ENCODE results near the gene GM2A.
"Not testable (repeated sequence)": the region's sequence is repeated elsewhere in the genome, so short reads cannot be mapped to it uniquely, and the experiment has no call there.

Gene GM2A

GRCh38 chr5:151250346-151251000, 2.5 kb upstream of the GM2A start:
- DNase-seq (ENCODE audit: extremely low spot score, insufficient read length, low read depth) = no peak
- no peak for FAIRE-seq

GRCh38 chr5:151251001-151251551, 1.9 kb upstream of the GM2A start:
- FAIRE-seq = peak; percentile 72
- no peak for DNase-seq (ENCODE audit: extremely low spot score, insufficient read length, low read depth)

- DNase-seq (ENCODE audit: extremely low spot score, insufficient read length, low read depth) = no peak
- peak; percentile 35 for FAIRE-seq
Observed at GRCh38 chr5:151251621-151252020, 1.4 kb upstream of the GM2A start.

- FAIRE-seq (peak; percentile 50), DNase-seq (ENCODE audit: extremely low spot score, insufficient read length, low read depth) (no peak)
Observed at GRCh38 chr5:151253605-151253950, 593 bp downstream of the GM2A start.

GRCh38 chr5:151254556-151254955, 1.6 kb downstream of the GM2A start:
- DNase-seq (ENCODE audit: extremely low spot score, insufficient read length, low read depth) (no peak), FAIRE-seq (peak; percentile 51)

GRCh38 chr5:151254990-151255389, 2.0 kb downstream of the GM2A start:
- not testable (repeated sequence) for FAIRE-seq; DNase-seq (ENCODE audit: extremely low spot score, insufficient read length, low read depth)

GRCh38 chr5:151255621-151256286, 2.8 kb downstream of the GM2A start:
- DNase-seq (ENCODE audit: extremely low spot score, insufficient read length, low read depth) (peak; percentile 47), FAIRE-seq (peak; percentile 98)

GRCh38 chr5:151257731-151258181, 4.8 kb downstream of the GM2A start:
- DNase-seq (ENCODE audit: extremely low spot score, insufficient read length, low read depth) (no peak), FAIRE-seq (peak; percentile 91)

- DNase-seq (ENCODE audit: extremely low spot score, insufficient read length, low read depth) (no peak), FAIRE-seq (no peak)
Observed at GRCh38 chr5:151258201-151258611, 5.2 kb downstream of the GM2A start.

GRCh38 chr5:151258816-151259215, 5.8 kb downstream of the GM2A start:
- no peak for DNase-seq (ENCODE audit: extremely low spot score, insufficient read length, low read depth)
- peak; percentile 36 for FAIRE-seq

GRCh38 chr5:151259931-151260330, 6.9 kb downstream of the GM2A start:
- DNase-seq (ENCODE audit: extremely low spot score, insufficient read length, low read depth) = no peak
- no peak for FAIRE-seq

GRCh38 chr5:151262532-151262931, 9.5 kb downstream of the GM2A start:
- no peak for DNase-seq (ENCODE audit: extremely low spot score, insufficient read length, low read depth)
- no peak for FAIRE-seq

- FAIRE-seq (no peak), DNase-seq (ENCODE audit: extremely low spot score, insufficient read length, low read depth) (no peak)
Observed at GRCh38 chr5:151264113-151264512, 11.1 kb downstream of the GM2A start.

GRCh38 chr5:151267491-151268260, 14.7 kb downstream of the GM2A start:
- FAIRE-seq = no peak

GRCh38 chr5:151270599-151270998, 17.6 kb downstream of the GM2A start:
- FAIRE-seq (peak; percentile 76), DNase-seq (ENCODE audit: extremely low spot score, insufficient read length, low read depth) (no peak)

More at GRCh38 chr5:151267491-151268260, 14.7 kb downstream of the GM2A start:
- no peak for DNase-seq (ENCODE audit: extremely low spot score, insufficient read length, low read depth)

GRCh38 chr5:151271336-151271735, 18.4 kb downstream of the GM2A start:
- FAIRE-seq (no peak), DNase-seq (ENCODE audit: extremely low spot score, insufficient read length, low read depth) (no peak)

GRCh38 chr5:151274666-151275065, 21.7 kb downstream of the GM2A start:
- DNase-seq (ENCODE audit: extremely low spot score, insufficient read length, low read depth) (no peak), FAIRE-seq (no peak)

- no peak for FAIRE-seq
- no peak for DNase-seq (ENCODE audit: extremely low spot score, insufficient read length, low read depth)
Observed at GRCh38 chr5:151275803-151276202, 22.8 kb downstream of the GM2A start.

GRCh38 chr5:151278845-151279244, 25.9 kb downstream of the GM2A start:
- FAIRE-seq (no peak), DNase-seq (ENCODE audit: extremely low spot score, insufficient read length, low read depth) (no peak)

- DNase-seq (ENCODE audit: extremely low spot score, insufficient read length, low read depth) (no peak), FAIRE-seq (no peak)
Observed at GRCh38 chr5:151280443-151280842, 27.5 kb downstream of the GM2A start.
